ENCODE measurements around the gene CEP126.

CEP126 gene

GRCh38 chr11:101914738-101915426 lies at the start of gene CEP126:
Gene CEP126 (plus strand): TSS chr11:101915010. CDS start chr11:101915285, 275 bp downstream.
- DNase-seq: peak; percentile 80

DNA sequence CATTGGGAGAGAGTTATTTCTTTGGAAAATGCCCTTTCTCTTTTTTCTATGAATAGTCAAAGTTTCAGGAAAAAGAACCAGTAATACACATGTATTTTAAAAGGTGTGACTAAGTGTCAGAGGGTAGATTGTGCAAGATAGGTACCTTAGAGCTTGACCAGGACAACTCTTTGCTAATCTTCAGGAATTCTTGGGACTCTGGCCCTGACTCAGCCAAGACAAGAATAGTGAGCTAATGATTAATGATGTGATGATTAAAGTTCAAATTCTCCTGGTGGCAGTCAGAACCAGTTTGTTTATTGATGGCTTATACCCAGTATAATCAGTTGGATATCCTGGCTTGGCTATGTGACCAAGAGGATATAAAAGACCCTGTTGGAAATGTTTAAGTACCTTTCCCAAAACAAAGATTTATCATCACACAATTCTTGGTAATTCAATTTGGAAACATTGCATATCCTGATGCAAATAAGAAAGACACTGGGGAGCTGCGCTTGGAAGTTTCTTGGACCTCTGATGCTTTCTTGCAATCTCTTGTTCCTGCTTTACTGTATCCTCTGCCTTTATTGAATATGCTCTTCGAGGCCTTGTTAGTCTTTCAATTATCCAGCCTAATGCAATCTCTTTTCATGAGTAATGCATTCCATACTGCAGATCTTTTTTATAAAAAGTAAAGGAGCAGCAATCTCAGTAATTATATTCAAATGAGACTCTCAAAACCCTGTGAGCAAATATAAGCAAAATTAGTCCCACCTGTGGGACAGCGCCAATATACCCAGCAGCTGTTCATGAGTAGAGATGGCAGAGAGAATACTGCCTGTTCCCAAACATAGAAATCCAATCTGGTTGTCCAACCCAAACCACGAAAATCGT lies 48.0 kb upstream of the CEP126 start:
- DNase-seq: no peak

DNA sequence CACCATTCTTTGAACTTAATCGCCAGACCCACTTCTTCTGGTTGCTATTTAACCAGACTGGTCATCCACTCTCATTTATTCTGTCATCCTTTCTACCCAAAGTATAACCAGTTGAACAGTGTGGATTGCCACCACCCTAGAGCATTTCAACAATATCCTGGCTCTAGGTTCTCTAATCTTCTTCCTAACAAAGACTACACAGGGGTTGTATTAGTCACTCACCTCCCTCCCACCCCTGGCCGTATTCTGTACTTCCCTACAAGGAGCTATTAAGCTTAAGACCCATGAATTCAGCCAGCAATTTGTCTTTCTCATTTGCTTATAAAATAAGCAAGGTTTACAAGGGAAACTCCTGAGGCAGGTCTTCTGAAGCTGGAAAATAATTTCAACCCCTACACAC lies 46.9 kb upstream of the CEP126 start:
- no peak for DNase-seq

DNA sequence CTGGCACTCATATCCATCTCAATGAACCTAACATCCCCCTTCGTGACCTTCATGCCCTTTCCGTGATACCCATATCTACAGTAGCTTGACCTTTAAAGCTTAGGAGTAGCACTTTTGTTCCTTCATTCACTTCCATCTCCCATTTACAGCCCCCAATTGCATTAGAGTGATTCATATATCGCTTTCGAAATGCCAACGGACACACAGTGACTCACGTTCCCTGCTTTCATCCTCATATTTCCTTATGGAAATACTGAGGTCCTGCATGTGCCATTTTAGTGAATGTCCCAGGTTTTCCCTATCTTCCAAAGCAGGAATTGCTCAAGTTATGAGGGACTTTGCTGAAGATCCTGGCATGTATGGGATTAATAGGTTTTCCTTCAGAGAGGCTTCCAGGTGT lies 44.3 kb upstream of the CEP126 start:
- DNase-seq: no peak

- no peak for DNase-seq
Observed at GRCh38 chr11:101872171-101872882, 42.5 kb upstream of the CEP126 start.

DNA sequence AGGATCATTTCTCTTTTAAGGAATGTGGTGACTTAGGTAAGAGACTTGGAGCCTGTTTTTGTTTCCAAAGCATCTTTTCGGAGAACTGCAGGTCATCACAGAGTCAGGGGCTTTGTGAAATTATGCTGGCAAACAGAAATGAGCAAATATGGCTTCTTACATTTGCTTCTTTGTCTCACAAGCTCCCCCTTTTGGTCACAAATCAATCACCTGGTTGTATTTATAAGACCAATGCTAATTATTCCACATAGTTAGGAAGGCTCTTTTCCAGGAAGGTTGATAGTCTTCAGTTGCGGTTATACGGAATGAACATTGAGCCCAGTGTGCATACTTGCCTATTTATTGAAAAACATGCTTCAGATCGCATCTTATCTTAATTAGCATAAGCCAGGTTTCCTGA lies 34.6 kb upstream of the CEP126 start:
- DNase-seq: no peak

DNA sequence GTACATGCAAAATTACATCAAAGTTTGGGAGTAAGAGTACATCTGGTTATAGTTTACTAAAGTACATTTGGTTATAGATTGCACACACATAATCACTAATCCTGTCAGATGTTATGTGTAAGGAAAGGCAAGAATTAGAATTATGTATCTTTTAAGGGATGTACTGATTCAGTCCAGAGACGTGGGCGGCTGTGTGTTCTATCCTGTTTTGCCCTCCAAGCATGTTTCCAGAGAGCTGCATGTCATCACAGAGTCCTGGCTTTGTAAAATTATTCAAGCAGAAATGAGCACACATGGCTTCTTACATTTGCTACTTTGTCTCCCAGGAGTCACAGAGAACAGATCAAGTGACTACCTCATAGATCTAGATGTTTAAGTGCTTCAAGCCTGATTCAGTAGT lies 33.2 kb upstream of the CEP126 start:
- no peak for DNase-seq

GRCh38 chr11:101885631-101886030 lies 29.2 kb upstream of the CEP126 start:
- DNase-seq: no peak

- no peak for DNase-seq
Observed at GRCh38 chr11:101889767-101890166, 25.0 kb upstream of the CEP126 start.

GRCh38 chr11:101894505-101894904 lies 20.3 kb upstream of the CEP126 start:
- DNase-seq: no peak

GRCh38 chr11:101907815-101908214 lies 7.0 kb upstream of the CEP126 start:
- no peak for DNase-seq

- DNase-seq: no peak
Observed at GRCh38 chr11:101909087-101909486, 5.7 kb upstream of the CEP126 start.

- no peak for DNase-seq
Observed at GRCh38 chr11:101912823-101913284, 2.0 kb upstream of the CEP126 start.

GRCh38 chr11:101913656-101914055 lies 1.2 kb upstream of the CEP126 start:
- DNase-seq: no peak

- no peak for DNase-seq
Observed at GRCh38 chr11:101914341-101914737, 471 bp upstream of the CEP126 start.

DNA sequence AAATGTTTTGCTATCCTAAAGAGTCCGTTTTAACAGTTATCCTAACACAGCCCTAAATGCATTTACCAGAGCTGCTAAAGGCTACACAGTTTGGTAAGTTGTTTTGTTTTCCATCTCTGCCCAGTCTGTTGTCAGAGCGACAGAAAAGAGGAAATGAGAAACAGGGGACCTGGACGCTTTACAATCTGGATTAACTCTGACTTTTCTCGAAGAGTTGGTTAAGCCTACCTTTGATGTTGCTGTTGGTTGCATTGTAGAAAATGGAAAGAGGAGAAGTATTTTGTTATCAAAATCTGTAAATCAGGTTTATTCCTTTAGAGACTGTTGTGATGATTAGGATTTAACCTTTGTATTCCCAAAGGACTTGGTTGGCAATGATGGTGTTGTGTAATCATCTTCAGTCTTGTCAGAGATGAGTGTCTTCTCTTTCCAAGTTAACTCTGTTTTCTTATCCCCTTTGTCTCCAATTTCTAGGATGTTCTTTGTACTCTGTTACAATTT lies 1.0 kb downstream of the CEP126 start:
- DNase-seq: no peak

DNA sequence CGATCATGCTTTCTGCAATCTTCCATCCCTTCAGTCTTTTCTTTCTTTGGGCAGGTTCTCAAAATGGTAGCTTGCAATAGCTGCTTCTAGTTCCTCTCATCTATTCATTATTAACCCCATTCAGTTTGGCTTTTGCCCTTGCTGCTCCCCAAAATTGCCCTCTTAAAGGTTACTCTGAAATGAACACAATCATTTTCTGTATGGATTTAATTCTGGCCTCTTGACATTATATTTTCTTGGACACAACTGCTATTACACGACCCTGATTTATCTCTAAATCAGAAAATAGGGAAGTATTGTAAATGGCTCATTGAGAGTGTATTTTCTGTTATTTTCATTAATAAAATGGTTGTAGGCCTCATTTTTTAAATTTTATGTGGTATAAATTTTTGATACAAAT lies 1.6 kb downstream of the CEP126 start, which contains the start of gene ANGPTL5:
TSS of gene ANGPTL5 (minus strand) at position 101 of the 400 bp plus-strand sequence. CDS start 8,613 bp downstream, outside the sequence.
- DNase-seq: no peak

- DNase-seq: no peak
Observed at GRCh38 chr11:101917226-101917625, 2.4 kb downstream of the CEP126 start.

- DNase-seq: no peak
Observed at GRCh38 chr11:101920992-101921391, 6.2 kb downstream of the CEP126 start.

DNA sequence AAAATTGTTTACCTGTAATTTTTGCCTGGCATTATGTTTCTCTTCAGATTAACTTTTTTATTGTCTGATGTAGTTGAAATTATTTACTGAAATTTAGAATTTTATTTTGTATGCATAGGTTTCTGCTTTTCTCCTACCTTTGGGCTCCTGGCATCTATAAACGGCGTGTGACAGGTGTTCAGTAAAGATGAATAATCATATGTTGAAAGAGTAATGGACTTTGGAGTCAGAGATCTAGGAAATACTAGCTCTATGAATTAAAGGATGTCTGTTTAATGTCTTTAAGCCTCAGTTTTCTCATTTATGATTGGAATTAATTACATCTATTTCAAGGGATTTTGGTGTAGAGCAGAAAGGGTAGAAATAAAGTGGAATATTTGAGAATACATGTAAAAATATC lies 8.7 kb downstream of the CEP126 start:
- no peak for DNase-seq

DNA sequence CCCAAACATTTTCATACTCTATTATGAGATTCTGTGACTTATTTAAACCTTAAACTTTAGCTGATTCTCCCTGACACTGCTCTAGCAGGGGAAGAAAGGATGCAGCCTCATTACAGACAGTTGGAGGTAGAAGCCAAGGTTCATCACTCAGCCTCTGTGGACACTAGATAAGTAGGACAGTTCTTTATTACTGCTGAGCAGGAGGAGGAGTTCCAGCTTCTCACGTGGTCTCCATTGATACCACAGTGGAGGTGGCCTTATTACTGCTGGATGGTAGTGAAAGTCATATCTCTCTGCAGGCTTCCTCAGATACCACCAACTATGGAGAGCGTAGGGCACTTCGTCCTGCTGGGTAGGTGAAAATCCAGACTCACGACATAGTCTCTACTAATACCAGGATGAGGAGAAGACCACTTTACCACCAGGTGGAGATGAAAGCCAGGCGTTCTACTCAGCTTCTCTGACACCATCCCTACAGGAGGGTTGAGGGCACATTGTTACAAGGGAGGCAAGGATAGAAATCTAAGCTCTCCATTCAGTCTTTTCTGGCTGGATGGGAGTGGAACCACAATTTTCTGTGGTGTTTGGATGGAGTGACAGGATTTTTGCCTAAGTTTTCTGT lies 14.6 kb downstream of the CEP126 start:
- DNase-seq: no peak

- DNase-seq: no peak
Observed at GRCh38 chr11:101931692-101932091, 16.9 kb downstream of the CEP126 start.
